Measurements from ENCODE around the gene MBLAC2. TPM values are rescaled to one million over a fixed set of nuclear protein-coding genes. Genes with fewer than 3 reads are reported as not detected.

MBLAC2 gene
- total RNA-seq, 8 experiments from 2014 or later: 6.6 to 14.5 (median 10.3) TPM

DNA sequence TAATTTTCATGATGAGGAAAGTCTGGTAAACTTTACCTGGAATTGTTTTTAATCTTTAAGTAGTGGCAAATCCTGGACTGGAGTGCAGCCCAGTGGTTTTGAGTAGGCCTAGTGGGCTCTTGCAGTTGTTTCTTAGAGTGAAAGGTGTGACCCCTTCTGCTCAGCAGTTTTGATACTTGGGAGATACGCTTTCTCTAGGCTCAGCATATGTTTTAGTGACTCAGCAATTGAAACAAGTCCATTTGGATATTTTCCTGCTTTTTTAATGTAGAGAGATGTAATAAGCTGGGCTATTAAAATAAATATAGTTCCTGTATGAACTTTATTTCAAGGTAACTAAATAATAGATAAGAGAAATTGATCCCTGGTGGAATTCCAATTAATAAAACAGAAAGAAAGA, 6.1 kb upstream of the MBLAC2 start:
- H3K4me1 ChIP-seq (replicated peaks in 1 of 2): peaks cover 2% of the 10 kb centered on the region in 2 donors
- 43 to 100% (median 94%) methylated on average over 1 of the region's 1 CpG; no CpG with 5 or more reads in 4 of the 10 experiments for WGBS, 10 experiments
- no peak overlapping the region for H3K27ac ChIP-seq
- peak in 1 of 8 experiments; percentile 19 for ATAC-seq (replicated peaks in 6 of 8)
- no peak overlapping the region for H3K4me3 ChIP-seq
- in situ Hi-C loops (cut with MboI; ENCODE audit: low pct_unique_long_range_greater_than_20kb in 2 of 9, low sequenced_read_pairs in 9 of 9, unreplicated experiment in 9 of 9): no loop called here

DNA sequence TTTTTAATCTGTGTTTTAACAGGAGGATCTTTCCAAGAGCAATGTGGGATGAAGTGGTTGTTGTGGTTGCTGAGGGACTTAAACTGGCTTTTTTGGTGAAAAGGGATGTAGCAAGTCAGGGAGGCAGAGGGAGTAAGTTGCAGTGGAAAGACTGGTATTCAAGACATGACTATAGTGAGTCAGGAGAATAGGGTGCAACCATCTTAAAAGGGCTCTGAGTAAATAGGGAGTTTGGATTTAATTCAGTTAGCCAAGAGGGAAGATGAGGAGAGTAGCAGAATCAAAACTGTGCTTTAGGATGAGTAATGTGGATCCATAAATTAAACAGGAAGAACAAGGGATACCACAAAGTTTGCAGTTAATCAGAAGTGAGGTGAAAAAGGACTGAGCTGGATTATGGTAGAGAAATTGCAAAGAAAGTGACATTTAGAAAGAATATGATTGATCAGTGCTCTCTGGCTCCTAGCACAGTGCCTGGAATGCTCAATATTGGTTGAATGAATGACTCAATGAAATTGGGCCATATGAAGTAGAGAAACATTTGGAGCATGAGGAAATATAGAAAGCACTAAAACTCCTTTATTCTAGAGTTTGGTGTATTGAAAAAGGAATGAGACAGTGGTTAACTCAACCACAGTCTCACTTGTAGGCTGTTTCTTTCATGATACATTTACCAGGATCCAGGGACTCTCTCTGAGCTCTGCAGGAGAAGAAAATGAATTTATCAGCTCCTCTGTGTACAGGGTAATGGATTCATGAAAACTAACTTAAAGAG, 5.2 kb upstream of the MBLAC2 start:
- in situ Hi-C loops (cut with MboI; ENCODE audit: low pct_unique_long_range_greater_than_20kb in 2 of 9, low sequenced_read_pairs in 9 of 9, unreplicated experiment in 9 of 9): no loop called here
- no peak overlapping the region for H3K27ac ChIP-seq
- H3K4me1 ChIP-seq (replicated peaks in 1 of 2): peaks cover 5 to 6% of the 10 kb centered on the region in 2 donors
- no peak for ATAC-seq (replicated peaks in 6 of 8)
- no peak overlapping the region for H3K4me3 ChIP-seq

DNA sequence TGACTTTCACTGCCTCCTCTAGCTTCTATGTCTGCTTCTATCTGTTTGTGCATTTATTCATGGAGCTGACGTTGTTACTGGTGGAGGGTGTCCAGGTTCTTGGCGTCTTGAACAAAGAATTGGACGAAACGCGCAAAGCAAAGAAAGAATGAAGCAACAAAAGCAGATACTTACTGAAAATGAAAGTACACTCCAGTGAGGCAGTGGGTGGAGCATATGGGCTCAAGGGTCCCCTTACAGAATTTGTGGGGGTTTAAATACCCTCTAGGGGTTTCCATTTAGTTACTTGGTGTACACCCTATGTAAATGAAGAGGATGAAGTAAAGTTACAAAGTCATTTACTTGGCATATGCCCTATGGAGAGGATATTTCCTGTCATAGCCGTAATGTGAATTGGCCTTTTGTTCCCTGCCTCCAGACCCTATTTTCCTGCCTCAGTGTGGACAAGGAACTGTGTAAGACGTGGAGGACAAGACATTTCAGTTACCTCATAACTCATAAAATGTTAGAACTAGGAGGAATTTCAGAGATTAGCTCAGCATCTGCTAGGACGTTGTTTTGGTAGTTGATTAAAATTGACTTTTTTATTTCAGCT, 3.1 kb upstream of the MBLAC2 start:
- ATAC-seq (replicated peaks in 6 of 8): no peak
- WGBS, 10 experiments: 40 to 97% (median 71%) methylated on average over 2 to 8 of the region's 8 CpGs
- Histone ChIP-seq H3K4me1 (replicated peaks in 1 of 2) (peaks cover 5 to 6% of the 10 kb centered on the region in 2 donors), H3K27ac (no peak overlapping the region), H3K4me3 (no peak overlapping the region)
- in situ Hi-C loops (cut with MboI; ENCODE audit: low pct_unique_long_range_greater_than_20kb in 2 of 9, low sequenced_read_pairs in 9 of 9, unreplicated experiment in 9 of 9): no loop called here

DNA sequence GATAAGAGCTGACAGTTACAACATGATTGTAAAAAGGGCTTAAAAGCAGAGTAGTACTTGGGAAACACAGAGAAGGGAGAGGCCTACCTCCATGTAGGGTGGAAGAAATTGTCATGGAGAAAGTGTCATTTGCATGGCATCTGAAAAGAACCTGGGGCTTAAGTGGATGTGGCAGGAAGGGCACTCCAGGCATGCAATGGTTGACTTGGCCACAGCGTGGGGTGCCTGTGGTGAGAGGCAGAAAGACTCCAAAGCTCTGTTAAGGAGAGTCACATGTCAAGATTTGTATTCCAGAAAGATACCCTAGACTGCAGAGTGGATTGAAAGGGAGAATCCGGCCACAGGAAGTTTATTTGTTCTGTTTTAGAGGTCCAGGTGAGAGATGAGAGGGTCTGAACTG, 2.5 kb upstream of the MBLAC2 start:
- in situ Hi-C loops (cut with MboI; ENCODE audit: low pct_unique_long_range_greater_than_20kb in 2 of 9, low sequenced_read_pairs in 9 of 9, unreplicated experiment in 9 of 9): no loop called here
- ATAC-seq (replicated peaks in 6 of 8): no peak
- peaks cover 5 to 10% of the 10 kb centered on the region in 2 donors for H3K4me1 ChIP-seq (replicated peaks in 1 of 2)
- H3K4me3 ChIP-seq: no peak overlapping the region
- 14 to 69% (median 60%) methylated on average over 1 to 2 of the region's 2 CpGs; no CpG with 5 or more reads in 3 of the 10 experiments for WGBS, 10 experiments
- H3K27ac ChIP-seq: no peak overlapping the region

DNA sequence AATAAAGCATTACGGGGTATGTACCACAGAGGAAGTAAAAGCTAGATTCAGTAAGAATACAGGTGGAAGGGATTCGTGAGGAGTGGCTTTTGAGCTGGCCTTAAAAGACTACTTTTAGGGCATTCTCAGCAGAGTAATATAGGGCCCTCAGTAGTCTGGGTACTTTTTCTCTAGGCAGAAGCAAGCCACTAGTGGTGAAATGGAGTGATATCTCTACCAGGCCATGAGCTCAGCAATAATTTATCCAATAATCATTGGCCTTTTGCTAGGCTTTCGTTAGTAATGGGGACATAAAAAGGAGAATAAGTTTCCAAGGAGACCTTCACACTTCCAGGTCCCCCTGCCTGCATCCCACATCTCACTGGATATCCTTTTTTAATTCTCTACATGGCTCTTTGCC, 1.8 kb upstream of the MBLAC2 start:
- Histone ChIP-seq H3K4me1 (replicated peaks in 1 of 2) (peaks cover 7 to 16% of the 10 kb centered on the region in 2 donors), H3K4me3 (no peak overlapping the region), H3K27ac (no peak overlapping the region)
- ATAC-seq (replicated peaks in 6 of 8): no peak
- in situ Hi-C loops (cut with MboI; ENCODE audit: low pct_unique_long_range_greater_than_20kb in 2 of 9, low sequenced_read_pairs in 9 of 9, unreplicated experiment in 9 of 9): no loop called here
- 29 to 100% (median 67%) methylated on average over 1 to 3 of the region's 3 CpGs for WGBS, 10 experiments

DNA sequence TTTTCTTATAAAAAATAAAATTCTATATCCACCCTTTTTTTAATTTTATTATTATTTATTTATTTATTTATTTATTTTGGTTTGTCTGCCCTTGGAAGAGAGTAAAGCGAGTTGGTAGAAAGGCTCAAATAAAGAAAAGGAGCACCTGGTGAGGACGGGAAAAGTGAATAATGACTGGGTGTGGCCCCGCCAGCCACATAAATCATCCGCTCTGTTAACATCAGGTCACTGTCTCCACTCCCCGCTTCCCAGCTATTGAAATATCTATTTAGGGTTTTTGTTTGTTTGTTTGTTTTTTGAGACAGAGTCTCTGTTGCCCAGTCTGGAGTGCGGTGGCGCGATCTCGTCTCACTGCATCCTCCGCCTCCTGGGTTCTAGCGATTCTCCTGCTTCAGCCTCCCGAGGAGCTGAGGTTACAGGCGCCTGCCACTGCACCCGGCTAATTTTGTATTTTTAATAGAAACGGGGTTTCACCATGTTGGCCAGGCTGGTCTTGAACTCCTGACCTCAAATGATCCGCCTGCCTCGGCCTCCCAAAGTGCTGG, 937 bp upstream of the MBLAC2 start:
- peak overlapping the region; percentile 55 to 87 (median 64) for H3K4me3 ChIP-seq
- ATAC-seq (replicated peaks in 6 of 8): no peak
- WGBS, 10 experiments: 6 to 78% (median 34%) methylated on average over 2 to 13 of the region's 17 CpGs; no CpG with 5 or more reads in 1 of the 10 experiments
- H3K27ac ChIP-seq: no peak overlapping the region
- H3K4me1 ChIP-seq (replicated peaks in 1 of 2): peaks cover 7 to 21% of the 10 kb centered on the region in 2 donors
- in situ Hi-C loops (cut with MboI; ENCODE audit: low pct_unique_long_range_greater_than_20kb in 2 of 9, low sequenced_read_pairs in 9 of 9, unreplicated experiment in 9 of 9): no loop called here

DNA sequence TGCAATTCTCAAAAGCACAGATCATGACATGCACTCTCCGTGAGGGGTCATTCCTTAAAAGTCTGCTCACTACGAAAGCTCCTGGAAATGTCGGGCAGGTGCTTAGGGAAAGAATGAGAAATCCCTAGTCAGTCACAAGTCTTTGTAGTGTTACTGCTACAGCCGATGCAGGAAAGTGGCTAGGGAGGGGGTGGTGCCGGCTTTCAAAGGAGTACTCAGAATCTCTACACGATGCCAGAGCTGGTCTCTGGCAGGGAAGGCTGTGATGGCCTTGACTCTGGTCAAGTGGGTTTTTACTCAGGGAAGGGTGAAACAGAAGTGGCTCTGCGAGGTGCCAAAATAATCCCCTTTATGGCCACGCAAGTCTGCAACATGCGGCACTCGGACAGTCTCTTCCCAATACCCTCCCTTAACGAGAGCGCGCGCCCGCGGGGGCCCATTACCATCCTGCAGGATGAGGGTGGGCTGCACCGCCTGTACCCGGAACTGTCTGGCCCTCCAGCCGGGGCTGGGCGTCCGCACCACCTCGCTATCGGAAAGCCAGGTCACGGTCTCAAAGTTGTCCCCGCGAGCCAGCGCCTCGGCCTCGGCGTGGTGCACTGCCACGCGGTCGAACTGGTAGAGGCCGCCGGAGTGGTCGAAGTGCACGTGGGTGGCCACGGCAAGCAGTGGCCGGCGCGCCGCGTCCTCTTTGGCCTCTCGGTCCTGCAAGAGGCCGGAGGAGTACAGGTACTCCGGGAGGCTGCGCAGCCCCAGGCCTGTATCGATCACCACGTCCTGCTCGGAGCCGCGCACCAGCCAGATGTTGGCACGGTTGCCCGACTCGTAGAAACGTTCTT, 956 bp downstream of the MBLAC2 start:
- in situ Hi-C loops (cut with MboI; ENCODE audit: low pct_unique_long_range_greater_than_20kb in 2 of 9, low sequenced_read_pairs in 9 of 9, unreplicated experiment in 9 of 9): loop anchor here in 1 of 9 experiments (25.0 kb wide), 1 partner anchor 139 kb away; no protein-coding TSS in a partner anchor
- 0 to 3% (median 1%) methylated on average over 2 to 21 of the region's 56 CpGs; no CpG with 5 or more reads in 3 of the 10 experiments for WGBS, 10 experiments
- H3K4me3 ChIP-seq: peak overlapping the region; percentile 55 to 87 (median 64)
- ATAC-seq (replicated peaks in 6 of 8): peak; percentile 17 to 44 (median 41)
- H3K27ac ChIP-seq: peak overlapping the region; percentile 67 to 81
- H3K4me1 ChIP-seq (replicated peaks in 1 of 2): peaks cover 7 to 21% of the 10 kb centered on the region in 2 donors

DNA sequence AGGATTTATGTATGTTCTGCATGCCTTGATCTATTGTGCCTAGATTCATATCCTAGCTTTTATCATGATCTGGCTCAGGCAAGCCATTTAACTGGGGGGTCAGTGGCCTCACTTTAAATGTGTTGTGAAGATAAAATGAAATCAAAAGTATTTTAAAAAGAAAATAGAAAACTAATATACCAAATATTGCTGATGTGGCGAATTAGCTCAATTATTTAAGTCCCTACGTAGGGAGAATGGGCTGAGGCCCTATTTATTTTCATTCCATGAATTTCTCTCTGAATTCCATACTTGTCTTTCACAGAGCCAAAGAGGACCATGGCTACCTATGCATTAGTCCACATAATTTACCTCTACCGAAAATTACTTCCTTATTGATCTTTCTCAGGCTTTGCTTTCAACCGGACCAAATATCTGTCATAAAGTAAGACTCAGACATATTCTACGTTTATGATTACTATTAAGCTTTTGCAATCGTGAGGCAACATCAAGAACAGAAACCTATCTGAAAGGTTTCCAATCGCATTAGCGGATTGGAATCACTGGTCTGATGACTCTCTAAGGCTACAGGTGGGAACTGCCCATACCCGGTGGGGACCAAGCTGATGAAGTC, 1.7 kb downstream of the MBLAC2 start:
- ATAC-seq (replicated peaks in 6 of 8): peak in 3 of 8 experiments; percentile 0 to 2 (median 0)

DNA sequence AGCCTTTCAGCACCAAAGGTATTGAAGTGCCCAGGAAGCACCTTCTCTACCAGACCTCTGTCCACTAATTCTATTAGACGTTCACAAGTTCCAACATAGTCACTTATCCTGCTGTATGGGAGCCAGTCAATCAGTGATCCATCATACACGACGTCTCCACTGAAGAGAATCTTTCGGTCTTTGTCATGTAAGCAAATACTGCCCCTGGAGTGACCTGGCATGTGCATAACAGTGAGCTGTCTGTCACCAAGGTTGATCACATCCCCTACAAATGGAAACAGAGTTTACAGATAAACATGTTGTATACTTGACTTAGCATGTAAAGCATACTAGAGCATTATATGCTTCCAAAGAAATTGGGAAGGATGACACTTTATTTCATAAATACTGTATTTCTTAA, 13.3 kb downstream of the MBLAC2 start:
- in situ Hi-C loops (cut with MboI; ENCODE audit: low pct_unique_long_range_greater_than_20kb in 2 of 9, low sequenced_read_pairs in 9 of 9, unreplicated experiment in 9 of 9): loop anchor here in 1 of 9 experiments (25.0 kb wide), 1 partner anchor 151 kb away; no protein-coding TSS in a partner anchor
- H3K4me3 ChIP-seq: no peak overlapping the region
- WGBS, 10 experiments: 0 to 100% (median 18%) methylated on average over 1 to 4 of the region's 4 CpGs; no CpG with 5 or more reads in 5 of the 10 experiments
- H3K27ac ChIP-seq: no peak overlapping the region
- ATAC-seq (replicated peaks in 6 of 8): peak in 3 of 8 experiments; percentile 49 to 73 (median 72)
- H3K4me1 ChIP-seq (replicated peaks in 1 of 2): peaks cover 0 to 8% of the 10 kb centered on the region in 2 donors

More for the DNA sequence above, 1.7 kb downstream of the MBLAC2 start:
- 0 to 54% (median 22%) methylated on average over 2 to 9 of the region's 9 CpGs; no CpG with 5 or more reads in 1 of the 10 experiments for WGBS, 10 experiments
- Histone ChIP-seq H3K27ac (no peak overlapping the region), H3K4me1 (replicated peaks in 1 of 2) (peaks cover 7 to 21% of the 10 kb centered on the region in 2 donors), H3K4me3 (peak overlapping the region; percentile 55 to 87 (median 64))
- in situ Hi-C loops (cut with MboI; ENCODE audit: low pct_unique_long_range_greater_than_20kb in 2 of 9, low sequenced_read_pairs in 9 of 9, unreplicated experiment in 9 of 9): loop anchor here in 1 of 9 experiments (25.0 kb wide), 1 partner anchor 139 kb away; no protein-coding TSS in a partner anchor

DNA sequence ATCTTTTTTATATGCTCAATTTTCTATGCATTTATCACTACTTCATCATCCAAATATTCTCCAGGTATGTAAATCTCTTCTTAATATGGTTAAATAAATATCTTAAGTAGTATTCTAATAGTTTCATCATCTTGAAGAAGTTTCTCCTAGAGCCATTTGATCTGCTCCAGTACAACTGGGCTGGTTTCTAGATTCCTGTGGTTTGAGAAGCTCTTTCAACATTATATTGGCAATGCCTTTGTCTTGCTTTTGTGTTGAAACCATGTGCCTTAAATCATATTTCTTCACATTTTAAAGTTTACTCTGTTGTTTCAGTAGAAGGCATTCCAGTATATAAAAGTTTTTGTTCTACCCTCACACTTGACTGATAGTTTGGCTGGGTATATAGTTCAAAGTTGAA, 27.6 kb downstream of the MBLAC2 start:
- no peak for ATAC-seq (replicated peaks in 6 of 8)
- Histone ChIP-seq H3K4me1 (replicated peaks in 1 of 2) (no peaks in the 10 kb centered on the region), H3K27ac (no peak overlapping the region), H3K4me3 (no peak overlapping the region)
- in situ Hi-C loops (cut with MboI; ENCODE audit: low pct_unique_long_range_greater_than_20kb in 2 of 9, low sequenced_read_pairs in 9 of 9, unreplicated experiment in 9 of 9): loop anchor here in 3 of 9 experiments (25.0 kb wide), 1 partner anchor 340 kb away; no protein-coding TSS in a partner anchor

DNA sequence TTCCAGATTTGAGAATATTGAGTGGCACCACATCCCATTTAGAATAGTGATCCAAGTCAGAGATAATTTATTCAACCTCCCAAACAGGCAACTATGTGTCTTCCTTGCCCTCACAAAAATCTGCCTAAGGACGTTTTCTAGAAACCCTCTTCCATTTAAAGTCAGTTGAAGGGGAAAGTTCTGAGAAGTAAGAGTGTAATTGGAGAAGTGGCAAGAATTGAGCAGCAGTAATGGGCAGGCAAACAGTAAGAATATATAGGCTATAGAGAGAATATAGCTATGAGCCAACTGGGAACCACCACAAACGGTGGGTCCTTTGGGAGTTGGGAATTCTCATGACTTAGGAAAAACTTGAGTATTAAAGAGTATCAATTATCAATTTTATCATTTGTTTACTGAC, 33.9 kb downstream of the MBLAC2 start:
- ATAC-seq (replicated peaks in 6 of 8): no peak
- 0 to 80% (median 57%) methylated on average over 1 to 2 of the region's 2 CpGs; no CpG with 5 or more reads in 2 of the 10 experiments for WGBS, 10 experiments
- Histone ChIP-seq H3K4me3 (no peak overlapping the region), H3K4me1 (replicated peaks in 1 of 2) (no peaks in the 10 kb centered on the region), H3K27ac (no peak overlapping the region)
- in situ Hi-C loops (cut with MboI; ENCODE audit: low pct_unique_long_range_greater_than_20kb in 2 of 9, low sequenced_read_pairs in 9 of 9, unreplicated experiment in 9 of 9): loop anchor here in 3 of 9 experiments (25.0 kb wide), 1 partner anchor 347 kb away; no protein-coding TSS in a partner anchor

DNA sequence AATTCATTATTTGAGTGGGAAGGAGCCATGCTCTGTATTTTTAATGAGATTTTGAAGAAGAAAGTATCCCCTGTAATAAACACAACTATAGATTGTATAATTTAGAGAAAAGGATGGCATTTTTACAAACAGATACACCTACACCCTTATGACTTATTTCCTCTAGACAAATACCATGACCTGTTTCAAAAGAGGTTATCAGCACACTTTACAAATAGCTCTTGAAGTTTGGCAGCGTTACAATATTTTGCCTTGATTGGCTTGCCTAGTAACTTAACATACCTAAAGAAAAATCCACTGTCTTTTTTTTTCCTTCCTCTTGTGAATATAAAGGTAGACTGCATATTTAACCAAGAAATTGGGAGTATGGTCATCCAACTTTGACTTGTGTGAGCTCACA, 36.5 kb downstream of the MBLAC2 start:
- no peaks in the 10 kb centered on the region for H3K4me1 ChIP-seq (replicated peaks in 1 of 2)
- no peak overlapping the region for H3K27ac ChIP-seq
- H3K4me3 ChIP-seq: no peak overlapping the region
- in situ Hi-C loops (cut with MboI; ENCODE audit: low pct_unique_long_range_greater_than_20kb in 2 of 9, low sequenced_read_pairs in 9 of 9, unreplicated experiment in 9 of 9): loop anchor here in 3 of 9 experiments (25.0 kb wide), 1 partner anchor 349 kb away; no protein-coding TSS in a partner anchor
- 29 to 100% (median 51%) methylated on average over 1 of the region's 1 CpG; no CpG with 5 or more reads in 4 of the 10 experiments for WGBS, 10 experiments
- ATAC-seq (replicated peaks in 6 of 8): no peak
